Measurements from ENCODE around the gene GNAT1.
"Not testable (repeated sequence)": the region's sequence is repeated elsewhere in the genome, so short reads cannot be mapped to it uniquely, and the experiment has no call there.

The GNAT1 gene

DNA sequence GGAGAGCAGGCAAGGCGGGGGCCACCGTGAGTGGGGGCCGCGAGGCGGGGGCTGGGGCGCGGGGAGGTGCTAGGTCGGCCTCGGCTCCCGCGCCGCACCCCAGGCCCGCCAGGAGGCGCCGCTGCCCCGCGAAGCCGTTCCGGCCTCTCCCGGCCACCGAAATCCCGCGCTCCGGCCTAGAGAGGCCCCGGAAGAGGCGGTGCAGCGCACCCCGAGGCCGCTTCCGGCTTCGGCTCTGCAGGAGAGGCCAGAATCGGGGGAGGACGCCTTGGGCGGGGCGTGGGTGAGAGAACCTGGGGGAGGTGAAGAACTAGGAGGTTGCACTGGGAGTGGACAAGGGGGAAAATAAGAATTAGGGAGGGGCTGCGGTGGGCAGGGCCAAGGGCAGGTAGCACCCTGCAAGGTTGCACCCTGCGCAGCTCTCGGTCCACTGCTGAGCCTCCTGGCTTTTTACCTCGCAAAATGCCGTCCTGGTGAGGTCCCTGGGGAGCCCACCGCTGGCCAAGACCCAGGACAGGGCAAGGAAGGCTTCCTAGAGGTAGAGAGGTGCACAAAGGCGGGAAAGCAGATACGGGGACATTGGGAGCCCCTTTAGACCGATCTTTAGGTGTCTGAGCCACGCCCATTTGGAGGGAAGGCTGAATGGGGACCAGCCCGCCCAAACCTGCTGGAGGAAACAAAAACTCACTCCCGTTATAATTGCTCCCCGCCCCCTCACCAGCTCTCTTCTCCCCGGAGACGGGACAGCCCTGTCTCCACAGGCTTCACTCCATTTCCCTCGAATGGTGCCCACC lies 36.2 kb downstream of the GNAT1 start:
- peak overlapping the region; percentile 74 for H3K27ac ChIP-seq
- peak overlapping the region; percentile 79 for H3K4me3 ChIP-seq
- TF ChIP-seq Cebpa-rat (IDR thresholded peaks at IDR 0.05), result no peak
- H3K36me3 ChIP-seq, result no peaks in the 10 kb centered on the region
- peak overlapping the region; percentile 79 for H3K9ac ChIP-seq
- no peaks in the 10 kb centered on the region for H4K20me1 ChIP-seq
- peaks cover 10% of the 10 kb centered on the region; the same call in 1 of the 2 replicates for H3K27me3 ChIP-seq
- no peaks in the 10 kb centered on the region for H3K9me3 ChIP-seq
- H3K4me2 ChIP-seq, result peak overlapping the region; percentile 88
- peaks cover 34% of the 10 kb centered on the region for H3K4me1 ChIP-seq

DNA sequence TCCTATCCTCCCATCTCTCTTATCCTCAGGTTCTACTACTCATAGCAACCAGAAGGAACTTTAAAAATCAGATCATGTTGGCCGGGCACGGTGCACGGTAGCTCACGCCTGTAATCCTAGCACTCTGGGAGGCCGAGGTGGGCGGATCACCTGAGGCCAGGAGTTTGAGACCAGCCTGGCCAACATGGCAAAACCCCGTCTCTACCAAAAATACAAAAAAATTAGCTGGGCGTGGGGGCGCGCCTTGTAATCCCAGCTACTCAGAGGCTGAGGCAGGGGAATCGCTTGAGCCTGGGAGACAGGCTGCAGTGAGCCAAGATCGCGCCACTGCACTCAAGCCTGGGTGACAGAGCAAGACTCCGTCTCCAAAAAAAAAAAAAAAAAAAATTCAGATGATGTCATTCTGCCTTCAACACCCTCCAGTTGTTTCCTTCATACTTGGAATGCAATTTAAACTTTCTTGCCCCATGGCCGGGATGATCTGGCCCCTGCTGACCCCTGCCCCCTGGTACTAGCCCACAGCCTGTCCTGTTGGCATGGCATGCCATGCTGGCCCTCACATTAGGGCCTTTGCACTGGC lies 36.9 kb downstream of the GNAT1 start:
- Histone ChIP-seq H3K4me2 (peak overlapping the region; percentile 88), H3K27ac (peak overlapping the region; percentile 74)

DNA sequence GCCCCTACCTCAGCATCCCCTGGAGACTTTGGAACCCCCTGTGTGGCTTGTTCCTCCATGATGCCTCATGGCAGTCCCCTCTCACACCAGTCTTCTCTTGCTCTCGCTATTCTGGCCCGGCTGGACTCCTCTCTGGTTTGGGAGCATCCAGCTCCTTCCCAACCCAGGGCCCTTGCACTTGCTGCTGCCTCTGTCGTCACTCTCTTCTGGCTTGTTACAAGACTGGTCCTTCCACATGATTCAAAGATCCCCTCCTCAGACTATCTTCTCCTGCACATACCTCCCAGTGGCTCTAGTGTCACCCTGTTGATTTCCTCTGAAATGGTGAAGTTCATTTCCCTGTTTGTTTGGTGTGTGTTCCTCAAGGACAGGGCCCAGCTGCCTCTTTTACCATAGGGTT lies 38.1 kb downstream of the GNAT1 start:
- Histone ChIP-seq H3K4me3 (no peak overlapping the region), H3K9ac (no peak overlapping the region), H3K27ac (peak overlapping the region; percentile 30; the same call in 1 of the 2 replicates), H3K4me2 (no peak overlapping the region), H3K36me3 (no peaks in the 10 kb centered on the region), H3K4me1 (peaks cover 41% of the 10 kb centered on the region), H4K20me1 (no peaks in the 10 kb centered on the region), H3K27me3 (peaks cover 3% of the 10 kb centered on the region; the same call in 1 of the 2 replicates), H3K9me3 (no peaks in the 10 kb centered on the region)
- no peak for TF ChIP-seq Cebpa-rat (IDR thresholded peaks at IDR 0.05)

More for the DNA sequence above, 36.9 kb downstream of the GNAT1 start:
- H3K36me3 ChIP-seq, H4K20me1 ChIP-seq, H3K9me3 ChIP-seq: not testable (repeated sequence)
- H3K4me1 ChIP-seq, result peaks cover 34% of the 10 kb centered on the region
- H3K9ac ChIP-seq, result peak overlapping the region; percentile 79
- H3K27me3 ChIP-seq, result peaks cover 10% of the 10 kb centered on the region; the same call in 1 of the 2 replicates
- peak overlapping the region; percentile 79 for H3K4me3 ChIP-seq

DNA sequence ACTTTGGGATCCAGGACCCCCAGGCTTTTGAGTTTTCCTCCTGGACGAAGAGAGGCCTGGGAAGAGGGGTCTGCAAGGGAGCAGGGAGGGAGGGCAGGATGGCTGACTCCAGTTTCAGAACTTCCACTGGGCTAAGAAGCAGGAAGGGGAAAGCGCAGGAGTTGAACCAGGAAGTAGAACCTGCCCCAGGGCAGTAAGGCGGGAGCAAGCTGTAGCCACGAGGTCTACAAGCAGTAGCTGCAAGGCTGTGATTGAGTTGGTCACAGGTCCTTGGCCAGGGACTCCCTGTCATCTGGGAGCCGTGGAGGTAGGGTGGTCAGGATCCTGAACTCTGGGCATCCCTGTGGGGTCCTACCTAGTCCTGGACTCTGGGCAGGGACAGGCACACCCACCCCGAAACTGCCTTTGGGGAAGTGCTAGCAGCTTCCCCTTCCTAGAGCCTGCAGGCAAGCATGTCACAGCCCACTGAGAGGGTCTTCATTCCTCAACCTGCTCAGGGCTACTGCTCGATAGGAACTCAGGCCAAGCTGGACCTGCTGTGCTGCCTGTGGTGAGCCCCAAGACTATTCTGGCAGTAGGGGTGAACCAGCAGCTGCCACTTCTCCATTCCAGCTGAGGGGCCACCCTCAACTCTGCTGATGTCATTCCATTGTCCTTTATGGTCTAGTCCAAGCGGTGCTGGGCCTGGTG lies 38.8 kb downstream of the GNAT1 start:
- Histone ChIP-seq H3K27me3 (no peaks in the 10 kb centered on the region), H4K20me1 (no peaks in the 10 kb centered on the region), H3K36me3 (no peaks in the 10 kb centered on the region), H3K4me3 (no peak overlapping the region), H3K4me2 (no peak overlapping the region), H3K4me1 (peaks cover 49% of the 10 kb centered on the region), H3K27ac (no peak overlapping the region), H3K9ac (no peak overlapping the region), H3K9me3 (no peaks in the 10 kb centered on the region)
- TF ChIP-seq Cebpa-rat (IDR thresholded peaks at IDR 0.05), result no peak

DNA sequence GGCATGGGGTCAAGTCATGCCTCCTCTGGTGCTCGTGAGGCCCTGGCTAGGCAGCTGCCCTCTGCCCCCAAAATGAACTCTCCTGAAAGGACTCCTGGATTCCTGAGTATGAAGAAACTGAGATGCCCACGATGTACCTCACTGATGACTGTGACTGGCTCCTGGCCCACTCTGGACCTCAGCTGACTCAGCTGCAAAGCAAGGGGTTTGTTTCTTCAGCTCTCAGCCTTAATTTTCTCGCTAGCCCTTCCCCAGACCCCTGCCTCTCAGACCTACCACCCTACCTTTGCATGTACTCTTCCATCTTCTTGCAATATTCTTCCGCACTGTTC lies 39.4 kb downstream of the GNAT1 start:
- no peak for TF ChIP-seq Cebpa-rat (IDR thresholded peaks at IDR 0.05)
- Histone ChIP-seq H3K4me3 (no peak overlapping the region), H3K4me2 (no peak overlapping the region), H3K27ac (no peak overlapping the region), H3K27me3 (no peaks in the 10 kb centered on the region), H3K9ac (no peak overlapping the region), H3K36me3 (no peaks in the 10 kb centered on the region), H3K4me1 (peaks cover 47% of the 10 kb centered on the region), H4K20me1 (no peaks in the 10 kb centered on the region), H3K9me3 (no peaks in the 10 kb centered on the region)

DNA sequence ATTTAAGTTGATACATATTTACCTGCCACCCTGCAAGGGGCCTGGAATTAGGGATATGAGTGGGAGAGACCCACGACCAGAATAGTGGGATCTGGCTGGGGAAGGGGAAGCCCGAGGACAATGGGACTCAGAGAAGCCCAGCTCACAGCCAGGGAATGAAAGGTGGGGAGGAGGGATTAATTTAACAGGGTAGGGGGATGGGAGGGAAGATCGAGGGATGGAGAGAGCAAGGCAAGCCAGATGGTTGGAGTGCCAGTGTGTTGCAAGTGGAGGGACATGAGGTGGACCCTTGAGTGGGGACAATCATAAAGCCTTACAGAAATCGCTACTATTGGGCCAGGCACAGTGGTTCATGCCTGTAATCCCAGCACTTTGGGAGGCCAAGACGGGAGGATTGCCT lies 40.2 kb downstream of the GNAT1 start:
- peaks cover 45% of the 10 kb centered on the region for H3K4me1 ChIP-seq
- H3K4me3 ChIP-seq, result no peak overlapping the region
- H3K4me2 ChIP-seq, result no peak overlapping the region
- H3K9me3 ChIP-seq, result no peaks in the 10 kb centered on the region
- H3K9ac ChIP-seq, result no peak overlapping the region
- TF ChIP-seq Cebpa-rat (IDR thresholded peaks at IDR 0.05), result no peak
- H3K27ac ChIP-seq, result no peak overlapping the region
- no peaks in the 10 kb centered on the region for H3K36me3 ChIP-seq
- no peaks in the 10 kb centered on the region for H3K27me3 ChIP-seq
- H4K20me1 ChIP-seq, result peaks cover 5% of the 10 kb centered on the region

DNA sequence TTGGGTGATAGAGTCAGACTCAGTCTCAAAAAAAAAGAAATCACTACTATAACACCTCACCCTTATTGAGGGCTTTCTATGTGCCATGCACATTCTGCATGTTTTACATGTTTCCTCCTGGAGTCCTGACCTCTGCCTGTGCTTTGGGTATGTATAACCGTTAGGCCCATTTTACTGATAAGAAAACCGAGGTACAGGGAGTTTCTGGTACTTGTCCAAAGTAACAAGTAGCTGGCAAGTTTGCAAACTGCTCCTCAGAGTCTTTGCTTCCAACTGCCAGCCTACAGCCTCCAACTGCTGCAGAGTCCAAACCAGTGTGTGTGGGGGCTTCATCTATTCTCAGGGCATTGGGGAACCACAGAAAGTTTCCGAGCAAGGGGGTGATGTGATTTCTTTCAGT lies 40.9 kb downstream of the GNAT1 start:
- H4K20me1 ChIP-seq, result peaks cover 13% of the 10 kb centered on the region
- no peak overlapping the region for H3K9ac ChIP-seq
- no peaks in the 10 kb centered on the region for H3K9me3 ChIP-seq
- no peak overlapping the region for H3K27ac ChIP-seq
- peaks cover 45% of the 10 kb centered on the region for H3K4me1 ChIP-seq
- H3K4me2 ChIP-seq, result no peak overlapping the region
- no peak for TF ChIP-seq Cebpa-rat (IDR thresholded peaks at IDR 0.05)
- H3K36me3 ChIP-seq, result no peaks in the 10 kb centered on the region
- H3K27me3 ChIP-seq, result no peaks in the 10 kb centered on the region
- no peak overlapping the region for H3K4me3 ChIP-seq

DNA sequence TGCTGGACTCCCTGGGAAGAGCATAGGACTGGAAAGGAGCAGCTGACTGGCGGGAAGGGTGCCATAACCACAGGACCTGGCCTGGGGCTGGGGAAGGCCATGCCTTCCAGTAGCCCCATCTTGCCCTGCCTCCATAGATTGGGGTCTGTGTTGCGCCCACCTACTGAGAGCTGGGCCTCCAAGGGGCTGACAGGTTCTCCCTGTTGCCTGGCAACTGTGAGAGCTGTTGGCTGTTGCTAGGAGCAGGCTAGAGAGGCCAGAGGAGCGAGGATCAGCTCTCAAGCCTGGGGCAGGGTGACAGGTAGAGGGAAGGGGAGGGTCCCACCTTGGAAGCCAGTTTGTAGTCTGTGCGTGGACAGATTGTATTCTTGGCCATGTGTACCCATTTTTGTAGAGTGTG lies 41.8 kb downstream of the GNAT1 start:
- peaks cover 41% of the 10 kb centered on the region for H3K4me1 ChIP-seq
- peaks cover 21% of the 10 kb centered on the region for H4K20me1 ChIP-seq
- no peaks in the 10 kb centered on the region for H3K36me3 ChIP-seq
- no peak overlapping the region for H3K9ac ChIP-seq
- H3K9me3 ChIP-seq, result no peaks in the 10 kb centered on the region
- no peaks in the 10 kb centered on the region for H3K27me3 ChIP-seq
- no peak for TF ChIP-seq Cebpa-rat (IDR thresholded peaks at IDR 0.05)
- H3K4me3 ChIP-seq, result no peak overlapping the region
- H3K4me2 ChIP-seq, result no peak overlapping the region
- no peak overlapping the region for H3K27ac ChIP-seq

DNA sequence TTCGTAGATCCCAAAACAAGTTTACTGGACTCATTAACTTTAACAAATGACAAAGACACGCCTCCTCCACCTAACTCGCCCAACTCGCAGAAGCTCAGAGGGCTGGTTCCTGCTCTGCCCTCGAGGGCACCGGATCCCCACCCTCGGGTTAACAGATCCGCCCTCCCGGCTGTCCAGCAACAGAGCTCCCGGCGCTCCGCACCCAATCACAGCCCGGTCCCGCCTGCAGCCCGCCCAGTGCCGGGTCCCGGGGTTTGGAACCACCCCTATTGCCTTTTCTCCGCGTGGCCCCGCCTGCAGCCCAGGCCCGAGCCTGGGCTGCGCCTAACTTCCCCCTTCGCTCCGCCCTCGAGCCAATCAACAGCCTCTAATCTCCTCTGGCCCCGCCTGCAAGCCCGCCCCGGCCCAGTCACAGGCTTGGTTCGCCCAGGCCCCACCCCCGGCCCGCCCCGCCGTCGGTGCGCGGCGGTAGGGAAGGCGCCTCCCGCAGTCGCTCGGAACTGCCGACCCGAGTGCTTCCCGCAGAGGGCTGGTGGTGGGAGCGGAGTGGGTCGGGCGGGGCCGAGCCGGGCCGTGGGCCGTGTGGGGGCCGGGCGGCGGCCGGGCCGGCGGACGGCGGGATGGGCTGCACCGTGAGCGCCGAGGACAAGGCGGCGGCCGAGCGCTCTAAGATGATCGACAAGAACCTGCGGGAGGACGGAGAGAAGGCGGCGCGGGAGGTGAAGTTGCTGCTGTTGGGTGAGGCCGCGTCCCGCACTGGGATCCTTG lies 44.5 kb downstream of the GNAT1 start, which contains the start of gene GNAI2:
TSS of gene GNAI2 (plus strand) at position 489 of the 768 bp plus-strand sequence. CDS start at position 621, 132 bp downstream.
- Histone ChIP-seq H3K27ac (peak within 1 kb of the TSS; percentile 92), H4K20me1 (peaks cover 48% of the 10 kb centered on the region), H3K9me3 (no peaks in the 10 kb centered on the region), H3K4me3 (peak within 1 kb of the TSS; percentile 100), H3K36me3 (peaks cover 21% of the 10 kb centered on the region), H3K4me1 (peaks cover 46% of the 10 kb centered on the region), H3K27me3 (no peaks in the 10 kb centered on the region), H3K9ac (peak within 1 kb of the TSS; percentile 97), H3K4me2 (peak within 1 kb of the TSS; percentile 93)
- TF ChIP-seq Cebpa-rat (IDR thresholded peaks at IDR 0.05), result no peak

Data from BLaER1 (cell line).